NCI-H524 treated with DMSO at 0.1 percent for 48 hours (cell line): ENCODE data around the gene AP1S1.

Experiments
- DNase-seq: peaks from one replicate; lab custom pipeline; 2025; lab: John Stamatoyannopoulos, UW

AP1S1 gene

DNA sequence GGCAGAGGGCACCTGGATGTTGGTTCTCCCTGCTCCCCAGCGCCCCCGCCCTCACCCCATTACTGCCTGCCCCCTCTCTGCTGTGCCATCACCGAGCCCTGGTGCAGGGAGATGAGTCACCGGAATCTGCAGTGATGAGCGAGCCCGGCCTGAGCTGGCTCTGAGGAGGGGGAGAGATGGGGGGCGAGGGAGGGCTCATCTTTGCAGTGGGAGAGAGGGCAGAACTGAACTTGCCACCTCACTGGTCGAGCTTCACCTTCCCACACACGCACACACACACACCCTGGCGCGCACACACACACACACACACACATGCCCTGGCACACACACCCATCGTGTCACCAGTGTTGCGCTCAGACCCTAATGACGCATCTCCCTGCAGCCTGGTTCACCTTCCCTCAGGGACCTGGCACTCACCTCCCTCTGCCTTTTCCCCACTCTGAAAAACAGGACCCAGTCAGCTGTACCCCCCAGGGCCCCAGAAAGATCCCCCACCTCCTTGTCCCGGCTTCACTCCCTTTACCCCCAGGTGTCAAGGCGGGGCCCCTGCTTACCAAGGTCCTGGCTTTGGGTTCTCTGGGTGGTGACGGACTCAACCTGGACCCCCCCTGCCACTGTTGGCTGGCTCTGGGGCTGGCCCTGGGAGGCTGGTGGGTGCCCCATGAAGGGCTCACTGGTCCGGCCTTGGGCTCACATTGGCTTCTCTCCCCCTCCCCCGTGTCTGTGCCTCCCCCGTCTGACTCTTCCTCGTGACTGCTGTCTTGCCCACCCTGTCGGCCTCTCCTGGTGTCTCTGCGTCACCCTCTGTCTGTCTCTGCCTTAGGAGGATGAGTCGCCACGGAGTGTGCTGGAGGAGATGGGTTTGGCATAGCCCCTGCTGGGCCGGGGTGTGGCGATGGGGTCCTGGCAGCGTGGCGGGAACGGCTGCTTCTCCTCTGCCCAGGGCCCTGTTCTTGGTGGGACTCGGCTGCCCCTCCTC lies 5.7 kb downstream of the AP1S1 start:
- DNase-seq, result no peak

DNA sequence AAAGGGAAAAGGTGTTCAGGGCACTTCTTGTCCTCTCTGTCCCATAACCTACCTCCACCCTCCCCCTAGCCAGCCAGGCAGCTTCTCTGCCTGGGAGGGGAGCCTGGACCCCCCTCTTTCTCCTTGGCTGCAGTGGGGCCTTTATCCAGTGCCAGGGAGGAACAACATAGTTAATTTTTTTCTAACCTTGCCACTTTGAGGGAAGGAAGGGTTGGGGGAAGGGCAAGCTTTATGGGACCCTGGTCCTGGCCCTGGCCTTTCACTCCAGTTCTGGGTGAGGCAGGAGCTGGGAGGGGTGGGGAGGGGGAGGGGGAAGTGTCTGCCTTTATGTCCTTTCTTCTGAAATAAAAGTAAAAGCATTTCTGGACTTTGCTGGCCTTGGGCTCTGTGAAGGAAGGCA lies 6.6 kb downstream of the AP1S1 start:
- no peak for DNase-seq

DNA sequence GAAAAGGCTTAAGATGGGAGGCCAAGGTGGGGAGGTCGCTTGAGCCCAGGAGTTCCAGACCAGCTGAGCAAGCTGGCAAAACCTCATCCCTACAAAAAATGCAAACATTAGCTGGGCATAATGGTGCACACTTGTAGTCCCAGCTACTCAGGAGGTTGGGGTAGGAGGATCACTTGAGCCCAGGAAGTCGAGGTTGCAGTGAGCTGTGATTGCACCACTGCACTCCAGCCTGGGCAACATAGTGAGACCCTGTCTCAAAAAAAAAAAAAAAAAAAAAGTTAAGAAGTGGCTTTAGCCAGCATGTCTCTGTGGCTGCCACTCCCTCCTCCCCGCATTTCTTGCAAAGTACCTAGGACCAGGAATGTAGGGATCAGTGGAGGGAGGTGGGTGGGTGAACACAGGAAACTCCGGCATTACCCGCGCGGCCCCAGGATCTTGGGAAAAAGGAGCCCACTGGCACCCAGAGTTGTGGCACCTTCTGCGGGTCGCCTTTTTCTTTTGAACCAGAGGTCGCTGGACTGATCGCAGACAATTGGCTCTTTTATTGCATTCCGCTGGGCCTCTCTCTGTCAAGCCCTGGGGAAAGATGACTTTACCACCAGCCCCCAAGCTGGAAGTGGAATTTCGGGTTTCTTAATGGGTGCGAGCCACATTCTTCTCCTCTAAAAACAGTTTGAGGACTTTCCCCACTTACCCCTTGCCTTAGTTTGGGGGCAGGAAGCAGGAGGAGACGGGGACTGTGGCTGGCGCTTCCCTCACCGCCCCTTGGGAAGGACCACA lies 7.6 kb downstream of the AP1S1 start:
- DNase-seq, result no peak

DNA sequence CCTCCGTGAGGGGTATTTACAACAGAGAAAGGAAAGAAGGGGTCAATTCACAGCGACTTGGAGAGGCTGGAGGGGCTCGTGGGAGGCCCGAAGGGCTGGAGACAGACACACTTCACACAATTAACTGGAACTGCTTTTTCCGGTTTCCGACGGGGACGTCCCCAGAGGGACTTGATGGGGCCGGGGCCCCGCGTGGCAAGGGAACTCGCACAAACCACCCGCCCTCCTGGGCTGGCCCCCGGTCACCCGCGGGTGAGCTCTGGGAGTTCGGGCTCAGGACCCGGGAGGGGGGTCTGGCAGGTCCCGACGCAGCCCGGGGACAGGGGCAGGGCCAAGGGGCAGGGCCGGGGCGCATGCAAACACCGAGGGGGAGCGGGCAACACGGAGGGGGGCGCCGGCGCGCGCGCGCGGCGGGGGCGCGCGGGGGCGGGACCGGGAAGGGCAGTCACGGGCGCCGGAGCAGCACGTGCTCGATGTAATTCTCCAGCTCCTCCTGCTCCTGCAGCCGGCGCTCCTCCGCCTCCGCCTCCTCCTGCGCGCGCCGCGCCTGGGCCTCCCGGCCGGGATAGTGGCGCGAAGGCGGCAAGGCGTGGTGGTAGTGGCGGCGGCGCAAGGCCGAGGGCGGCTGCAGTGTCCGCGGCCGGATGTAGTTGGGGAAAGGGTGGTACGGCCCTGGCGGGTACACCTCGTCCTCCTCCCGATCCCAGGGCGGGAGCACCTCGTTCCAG lies 8.4 kb downstream of the AP1S1 start:
- no peak for DNase-seq

DNA sequence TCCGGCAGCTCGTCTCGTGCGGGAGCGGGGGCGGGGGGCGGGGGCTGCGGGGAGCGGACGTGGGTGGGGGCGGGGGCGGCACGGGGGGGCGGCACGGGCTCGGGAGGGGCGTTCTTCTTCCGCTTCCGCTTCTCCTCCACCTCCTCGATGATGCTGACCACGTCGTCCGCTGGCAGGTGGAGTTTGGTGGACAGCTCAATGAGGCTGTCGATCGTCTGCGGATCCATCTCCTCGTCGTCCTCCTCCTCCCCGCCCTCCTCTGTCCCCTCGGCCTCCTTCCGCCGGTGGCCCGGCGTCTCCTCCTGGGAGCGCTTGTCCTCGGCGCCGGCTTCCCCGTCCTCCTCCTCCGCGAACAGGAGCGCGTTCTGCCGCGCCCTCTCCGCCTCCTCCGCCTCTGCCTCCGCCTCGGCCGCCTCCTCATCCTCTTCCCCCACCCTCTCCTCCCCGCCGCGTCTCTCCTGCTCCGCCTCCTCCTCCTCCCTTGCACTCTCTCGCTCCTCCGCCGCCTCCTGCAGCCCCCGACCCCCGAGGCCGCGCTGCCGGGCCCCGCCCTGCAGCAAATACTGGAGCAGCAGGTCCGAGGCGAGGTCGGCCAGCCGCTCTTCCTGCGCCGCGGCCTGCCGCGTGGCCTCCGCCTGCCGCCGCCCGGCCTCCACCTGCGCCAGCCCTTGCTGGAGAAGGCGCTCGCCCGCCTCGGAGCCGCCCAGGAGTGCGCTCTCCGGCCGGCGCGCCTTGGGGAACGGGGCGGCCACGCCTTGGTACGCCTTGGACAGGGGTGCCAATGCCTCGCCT lies 9.2 kb downstream of the AP1S1 start:
- DNase-seq, result no peak

DNA sequence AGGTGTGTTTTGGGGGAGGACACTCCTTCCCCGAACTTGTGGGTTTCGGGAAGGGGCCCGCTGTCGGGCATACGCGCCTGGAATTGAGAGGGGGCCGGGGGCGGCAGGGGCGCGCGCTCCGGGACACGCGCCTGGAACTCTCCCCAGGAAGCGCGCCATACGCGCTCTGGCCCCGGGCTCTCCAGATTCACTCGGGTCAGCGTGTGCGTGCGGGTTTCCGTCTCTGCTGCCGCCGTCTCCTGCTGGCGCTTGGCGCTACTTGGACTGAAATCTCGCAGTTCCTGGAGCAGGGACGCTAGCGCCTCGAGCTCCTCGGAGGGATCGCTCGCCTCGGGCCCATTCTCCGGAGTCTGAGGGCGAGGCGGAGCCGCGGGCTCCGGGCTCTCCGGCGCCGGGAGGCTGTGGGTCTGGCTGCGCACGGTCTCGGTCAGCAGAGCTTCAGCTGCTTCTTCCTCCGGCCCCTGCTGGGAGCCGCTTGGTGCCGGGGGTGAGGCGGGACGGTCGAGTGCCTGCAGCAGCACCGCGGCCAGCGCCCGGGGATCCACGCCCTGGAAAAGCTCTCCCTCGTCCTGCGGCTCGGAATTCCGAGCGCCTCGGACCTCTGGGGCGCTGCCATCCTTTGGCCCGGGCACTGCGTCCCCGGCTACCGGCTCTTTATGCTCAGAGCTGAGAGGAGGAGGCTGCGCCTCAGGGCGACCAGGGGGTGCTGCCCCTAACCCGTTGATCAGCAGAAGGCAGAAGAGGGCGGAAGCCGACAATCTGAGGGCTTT lies 10.0 kb downstream of the AP1S1 start:
- no peak for DNase-seq

DNA sequence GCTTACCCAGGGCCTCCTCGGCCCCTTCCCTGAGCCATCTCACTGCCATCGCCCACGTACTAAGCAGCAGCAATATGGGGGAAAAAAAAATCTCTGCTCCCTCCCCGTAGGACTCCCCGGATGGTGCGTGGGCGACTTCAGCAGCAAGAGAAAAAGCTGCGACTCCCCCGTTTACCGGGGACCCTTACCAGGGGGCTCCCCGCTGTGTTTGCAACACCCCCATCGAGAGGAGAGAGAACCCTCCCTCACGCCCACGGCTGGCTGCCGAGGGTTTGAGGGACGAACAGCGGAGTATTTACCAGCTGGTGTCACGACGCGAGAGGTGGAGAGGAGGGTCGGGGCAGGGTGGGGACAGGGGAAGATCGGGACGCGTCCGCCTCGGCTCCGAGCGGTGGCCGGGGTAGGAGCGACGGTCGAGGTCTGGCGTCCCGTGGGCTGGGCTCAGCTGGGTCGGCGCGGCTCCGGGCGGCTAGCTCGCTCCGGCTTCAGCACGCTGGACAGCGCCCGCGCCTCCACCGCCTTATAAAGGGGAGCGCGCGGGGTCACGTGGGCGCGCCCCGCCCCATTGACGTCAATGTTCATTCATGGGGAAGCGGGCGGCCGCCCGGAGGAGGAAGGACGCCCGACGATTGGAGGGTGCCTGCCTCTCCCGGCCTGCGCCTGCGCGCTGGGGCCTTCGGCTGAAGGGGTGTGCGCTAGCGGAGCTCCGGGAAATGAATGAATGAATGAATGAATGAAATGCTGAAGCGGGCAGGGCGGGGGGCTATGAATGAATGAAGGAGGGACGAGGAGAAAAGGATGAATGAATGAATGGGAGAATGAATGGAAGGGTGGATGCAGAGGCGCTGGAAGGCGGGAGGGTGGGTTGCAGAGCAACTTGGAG lies 11.0 kb downstream of the AP1S1 start, which contains the start of gene VGF:
TSS of gene VGF (minus strand) at position 495 of the 883 bp plus-strand sequence. CDS start 726 bp downstream, outside the sequence.
- peak; percentile 44 for DNase-seq

DNA sequence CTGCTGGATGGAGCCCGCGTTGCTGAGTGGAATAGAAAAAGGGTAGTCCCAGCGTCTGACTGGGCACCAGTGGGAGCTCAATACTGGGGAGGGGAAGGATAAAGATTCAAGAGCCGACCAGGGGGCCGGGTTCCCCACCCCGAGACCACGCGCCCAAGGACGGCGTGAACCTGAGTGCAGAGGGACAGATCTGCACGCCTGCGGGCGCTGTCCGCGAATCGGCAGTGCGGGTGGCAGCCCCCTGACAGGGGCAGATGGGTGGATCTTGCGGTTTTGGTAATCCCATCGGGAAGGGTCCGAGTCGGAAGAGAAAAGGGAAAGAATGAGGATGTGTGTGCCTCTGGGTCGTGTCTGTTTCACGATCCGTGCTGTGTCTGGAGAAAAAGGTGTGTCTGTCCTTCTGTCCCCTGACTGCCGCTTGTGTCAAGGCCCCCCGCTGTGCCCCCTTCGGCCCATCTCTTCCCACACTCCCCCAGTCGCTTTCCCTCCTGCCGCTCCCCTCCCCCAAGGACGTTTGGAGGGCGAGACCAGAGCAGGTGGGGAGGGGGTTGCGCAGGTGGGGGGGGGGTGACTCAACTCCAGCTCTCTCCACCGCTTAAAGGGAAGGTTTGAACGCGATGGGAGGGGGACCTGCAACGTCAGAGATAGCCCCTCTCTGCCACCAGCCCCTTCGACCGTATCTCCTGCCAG lies 11.8 kb downstream of the AP1S1 start:
- DNase-seq, result no peak

DNA sequence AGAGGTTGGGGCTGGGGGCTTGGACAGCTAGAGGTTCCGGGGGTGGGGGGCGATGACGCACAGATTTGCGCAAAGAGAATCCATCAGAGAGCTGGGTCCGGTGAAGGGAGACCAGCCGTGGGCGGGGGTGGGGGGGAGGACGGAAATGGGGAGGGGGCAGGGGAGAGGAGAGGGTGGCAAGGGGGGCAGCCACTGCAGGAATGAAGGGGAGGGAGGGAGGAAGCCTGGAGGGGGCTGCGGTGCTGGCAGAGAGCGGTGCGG lies 12.3 kb downstream of the AP1S1 start:
- DNase-seq, result no peak

DNA sequence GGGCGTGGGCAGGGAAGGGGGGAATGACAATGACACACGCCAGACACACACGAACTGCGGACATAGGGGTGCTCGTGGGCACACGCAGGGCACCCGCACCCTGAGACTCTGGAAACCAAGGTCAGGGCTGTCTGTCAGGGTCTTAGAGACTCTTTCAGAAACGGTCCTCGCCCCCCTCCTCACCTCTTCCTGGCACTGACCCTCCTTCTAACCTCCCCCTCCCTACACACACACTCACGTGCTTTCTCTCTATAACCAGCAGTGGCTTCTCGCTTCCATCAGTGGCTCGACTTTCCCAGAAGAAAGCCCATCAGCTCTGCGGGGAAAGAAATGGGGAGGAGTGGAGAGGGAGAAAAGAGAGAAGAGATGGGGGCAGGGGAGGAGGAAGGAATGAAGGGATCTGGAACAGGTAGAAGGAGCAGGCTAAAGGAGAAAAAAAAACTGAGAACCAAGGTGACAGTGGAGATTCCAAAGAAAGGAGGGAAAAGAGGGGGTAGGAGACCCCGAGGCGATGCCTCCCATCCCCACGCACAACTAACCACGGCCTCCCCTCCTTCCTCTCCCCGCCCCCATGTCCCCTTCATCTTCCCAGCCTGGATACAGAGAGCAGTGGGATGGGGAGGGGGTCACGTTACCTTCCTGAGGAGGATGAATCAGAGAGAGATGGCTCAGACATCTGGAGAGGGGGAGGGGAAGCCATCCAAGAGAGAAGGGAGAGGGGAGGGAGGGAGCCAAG lies 12.8 kb downstream of the AP1S1 start:
- DNase-seq, result peak; percentile 47

DNA sequence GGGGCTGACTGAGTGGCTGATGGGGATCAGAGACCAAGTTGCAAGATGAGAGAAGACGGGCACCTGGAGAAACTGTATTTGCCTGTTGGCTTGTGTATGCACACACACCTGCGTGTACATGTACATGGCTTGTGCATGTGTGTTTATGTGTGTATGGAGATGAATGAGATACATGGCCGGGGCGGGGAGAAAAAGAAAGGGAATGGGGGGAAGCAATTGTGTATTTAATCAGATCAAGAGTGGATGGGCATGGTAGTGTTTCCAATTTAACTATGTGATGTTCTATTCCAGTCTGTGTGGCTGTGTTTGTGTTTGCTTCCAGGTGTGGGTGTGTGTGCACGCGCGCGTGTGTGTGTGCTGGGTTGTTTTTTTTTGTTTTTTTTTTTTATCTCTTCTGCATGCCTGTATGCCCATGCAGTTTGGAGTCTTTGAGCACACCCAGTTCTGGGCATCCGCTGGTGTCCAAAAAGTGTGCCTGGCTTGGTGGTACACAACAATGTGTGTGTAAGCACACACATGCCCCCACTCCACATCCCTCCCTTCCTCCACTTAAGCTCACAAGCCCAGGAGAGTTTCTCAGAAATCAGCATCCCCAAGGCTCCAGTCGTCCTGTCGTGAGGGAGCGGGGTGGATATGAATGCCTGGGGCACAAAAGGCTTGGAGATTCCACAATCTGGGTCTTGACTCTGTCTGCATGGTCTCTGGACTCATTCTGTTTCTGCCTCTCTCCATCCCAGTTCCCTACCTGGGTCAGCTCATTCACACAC lies 13.6 kb downstream of the AP1S1 start:
- DNase-seq, result no peak

DNA sequence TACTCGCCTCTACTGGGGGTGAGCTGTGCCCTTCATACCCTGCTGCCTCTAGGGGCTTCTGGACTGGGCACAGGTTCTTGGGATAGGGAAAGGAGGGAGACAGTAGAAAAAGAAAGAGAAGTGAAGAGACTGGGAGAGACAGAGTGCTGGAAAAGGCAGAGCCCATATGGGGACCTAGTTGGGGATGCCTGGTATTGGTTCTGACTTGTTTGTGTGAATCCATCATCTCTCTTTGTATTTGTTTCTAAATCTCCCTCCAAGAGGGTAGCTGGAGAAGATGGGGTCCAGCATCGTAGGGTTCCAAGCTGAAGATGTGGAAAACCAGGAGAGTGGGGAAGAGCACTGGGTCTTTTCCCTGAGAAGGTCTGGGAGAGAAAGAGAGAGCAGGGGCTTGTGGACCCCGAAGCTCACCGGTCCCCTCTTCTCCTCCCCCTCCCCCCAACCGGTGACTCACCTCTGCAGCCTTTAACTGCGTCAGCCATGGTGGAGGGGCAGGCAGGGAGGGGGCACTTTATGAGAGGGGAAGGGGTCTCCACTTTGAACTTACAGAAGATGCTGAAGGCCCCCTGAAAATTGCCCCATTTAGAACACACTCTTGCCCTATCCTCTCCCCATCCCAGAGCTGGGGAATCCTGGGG lies 14.3 kb downstream of the AP1S1 start:
- no peak for DNase-seq

DNA sequence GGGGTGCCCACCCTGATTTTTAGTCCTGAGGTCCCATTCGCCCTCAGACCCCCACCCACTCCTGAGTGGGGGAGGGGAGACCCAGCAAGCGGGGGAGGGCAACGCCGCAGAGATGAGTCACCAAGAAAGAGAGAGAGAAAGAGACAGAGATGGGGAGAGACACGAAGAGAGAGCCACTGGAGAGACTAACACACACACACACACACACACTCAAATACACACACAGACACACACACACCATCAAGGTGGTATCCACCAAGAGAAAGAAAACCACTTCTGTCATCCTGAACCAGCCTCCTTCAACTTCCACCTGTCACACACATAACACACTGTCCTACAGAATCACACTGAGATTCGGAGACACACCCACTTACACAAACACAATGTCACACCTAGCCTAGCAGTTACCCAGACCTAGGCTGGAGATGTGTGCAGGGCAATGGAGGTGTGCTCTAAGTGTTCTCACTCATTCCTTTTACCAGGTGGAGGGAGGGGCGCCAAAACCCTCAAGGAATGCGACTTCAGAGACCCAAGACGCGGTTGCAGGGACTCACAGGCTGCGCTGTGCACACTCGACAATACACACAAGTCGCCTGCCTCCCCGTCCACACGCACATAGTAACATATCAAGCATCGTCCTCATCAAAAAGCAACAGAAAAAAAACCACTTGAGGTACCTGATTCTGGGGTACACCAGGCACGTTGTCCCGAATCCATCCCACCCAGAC lies 15.0 kb downstream of the AP1S1 start:
- no peak for DNase-seq

DNA sequence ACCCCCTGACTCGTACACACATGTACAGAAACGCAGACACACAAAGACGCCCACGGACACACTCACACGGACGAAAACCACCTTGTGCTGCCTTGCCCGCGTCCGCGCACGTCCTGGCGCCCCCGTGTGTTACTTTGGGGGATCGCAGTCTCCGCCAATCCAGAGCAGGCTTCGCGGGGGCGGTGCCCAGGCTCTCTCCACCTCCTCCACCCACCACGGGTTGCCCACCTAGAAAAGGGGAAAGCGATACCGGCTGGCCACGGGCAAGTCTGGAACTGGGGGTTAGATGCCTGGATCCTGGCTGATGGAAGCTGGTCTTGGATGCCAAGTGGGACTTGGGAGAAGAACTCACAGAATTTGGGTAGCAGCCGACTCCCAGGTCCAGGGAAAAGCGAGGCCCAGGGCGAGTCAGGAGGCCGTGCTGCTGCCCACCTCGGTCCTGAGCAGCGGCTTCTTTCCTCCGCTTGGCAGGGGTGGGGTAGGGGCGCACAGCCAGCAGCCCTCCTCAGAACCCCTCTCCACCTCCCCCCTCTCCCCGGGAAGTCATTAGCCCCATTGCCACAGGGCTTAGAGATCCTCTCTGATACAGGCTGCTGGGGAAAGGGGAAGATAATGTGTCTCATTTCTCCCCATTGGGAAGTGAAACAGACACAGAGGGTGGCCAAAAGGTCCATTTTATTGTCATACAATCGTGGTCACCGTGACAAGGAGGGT lies 15.7 kb downstream of the AP1S1 start:
- DNase-seq, result no peak

DNA sequence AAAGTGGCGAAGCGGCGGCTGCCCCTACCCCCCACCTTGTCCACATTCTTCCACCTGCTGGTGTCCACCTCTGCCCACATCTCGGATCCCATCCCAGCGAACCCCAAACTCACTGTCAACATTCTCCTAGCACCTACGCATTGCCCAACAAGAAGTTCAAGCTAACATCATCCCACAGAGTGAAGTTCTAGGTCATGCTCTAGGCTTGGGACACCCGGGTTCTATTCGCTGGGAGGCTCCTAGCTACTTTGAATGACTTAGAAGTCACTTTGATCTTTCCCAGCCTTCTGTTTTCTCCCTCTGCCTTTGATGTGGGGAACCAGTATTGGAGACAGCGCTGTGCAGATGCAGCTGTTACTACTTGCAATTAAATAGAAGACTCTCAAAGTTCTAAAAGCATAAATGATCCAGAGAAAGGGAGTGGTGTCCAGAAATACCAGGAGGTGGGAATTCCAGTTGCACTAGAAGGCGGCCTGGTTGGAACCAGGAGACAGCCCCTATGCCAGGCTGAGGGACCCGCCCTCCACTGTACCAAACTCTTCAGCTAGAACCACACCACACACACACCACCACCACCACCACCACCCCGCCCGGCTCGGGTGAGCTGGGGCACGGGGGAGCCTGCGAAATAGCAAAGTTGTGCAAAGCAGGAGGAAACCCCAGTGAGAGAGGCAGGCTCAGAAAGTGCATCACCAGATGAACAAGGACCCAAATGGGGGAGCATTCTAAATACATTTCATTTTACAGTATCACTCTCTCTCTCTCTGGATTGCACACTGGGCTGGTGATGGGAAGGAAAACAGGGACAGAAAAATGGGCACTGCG lies 16.6 kb downstream of the AP1S1 start:
- DNase-seq, result no peak
